ENCODE measurements around the gene DMXL2. TPM values are rescaled to one million over a fixed set of nuclear protein-coding genes. Genes with fewer than 3 reads are reported as not detected.
"Not testable (repeated sequence)": the region's sequence is repeated elsewhere in the genome, so short reads cannot be mapped to it uniquely, and the experiment has no call there.

Gene DMXL2
- polyA plus RNA-seq, 1 donor, result 21.3 TPM

DNA sequence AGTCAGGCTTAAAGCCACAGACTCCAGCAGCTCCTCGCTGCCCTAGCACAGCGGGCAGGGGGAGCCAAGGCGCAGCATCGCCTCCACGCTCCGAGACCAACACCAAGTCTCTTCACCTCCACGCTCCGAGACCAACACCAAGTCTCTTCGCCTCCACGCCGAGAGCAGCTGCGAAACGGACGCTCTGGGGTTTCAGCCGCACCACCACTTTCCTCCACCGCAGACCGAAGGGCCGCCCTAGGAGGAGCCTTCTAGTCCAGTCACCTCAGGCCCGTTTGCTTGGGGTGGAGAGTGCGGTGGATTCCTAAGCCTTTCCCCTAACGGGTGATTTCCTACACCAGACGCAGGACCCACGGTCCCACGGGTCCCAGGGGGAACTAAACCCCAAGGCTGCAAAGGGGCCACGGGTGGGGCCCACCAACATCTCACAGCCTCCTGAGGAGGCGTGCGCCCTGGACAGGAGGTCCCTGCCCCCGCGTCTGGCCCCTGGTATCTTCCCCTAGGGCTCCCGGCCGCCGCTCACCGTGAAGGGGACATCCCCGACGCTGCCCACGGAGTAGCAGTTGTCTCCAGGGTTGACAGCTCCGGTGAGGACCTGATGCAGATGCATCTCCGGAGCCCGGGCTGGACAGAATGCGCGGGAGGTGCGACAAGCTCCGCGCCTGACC is 501 bp downstream of the DMXL2 start:
- DNase-seq (ENCODE audit: low read depth), result no peak

DNA sequence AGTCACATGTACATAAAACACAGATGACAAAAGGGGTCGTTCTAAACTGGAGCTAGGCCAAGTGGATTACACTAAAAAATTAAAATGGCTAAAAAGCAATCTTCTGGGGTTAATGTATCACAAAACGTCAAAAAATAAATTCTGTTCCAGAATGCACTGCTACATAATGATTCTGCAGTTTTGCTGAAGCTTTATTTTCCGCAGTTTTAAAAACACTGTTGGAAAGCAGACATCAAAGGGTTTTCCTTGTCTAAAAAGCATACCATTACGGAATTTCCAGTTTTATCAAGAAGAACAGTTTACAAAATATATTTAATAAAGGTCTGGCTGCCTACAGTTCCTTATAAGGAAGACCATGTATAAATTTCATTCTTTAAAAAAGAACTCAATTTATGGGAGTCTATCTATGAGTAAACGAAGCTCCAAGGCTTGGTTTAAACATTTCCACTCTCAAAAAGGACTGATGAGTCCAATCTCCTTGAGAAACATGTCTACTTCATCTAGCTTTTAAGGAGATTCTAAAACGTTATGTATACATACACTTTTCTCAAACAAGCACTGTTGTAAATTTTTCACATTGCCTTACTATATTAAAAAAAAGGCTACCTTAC is 1.3 kb downstream of the DMXL2 start:
- DNase-seq (ENCODE audit: low read depth), result no peak

DNA sequence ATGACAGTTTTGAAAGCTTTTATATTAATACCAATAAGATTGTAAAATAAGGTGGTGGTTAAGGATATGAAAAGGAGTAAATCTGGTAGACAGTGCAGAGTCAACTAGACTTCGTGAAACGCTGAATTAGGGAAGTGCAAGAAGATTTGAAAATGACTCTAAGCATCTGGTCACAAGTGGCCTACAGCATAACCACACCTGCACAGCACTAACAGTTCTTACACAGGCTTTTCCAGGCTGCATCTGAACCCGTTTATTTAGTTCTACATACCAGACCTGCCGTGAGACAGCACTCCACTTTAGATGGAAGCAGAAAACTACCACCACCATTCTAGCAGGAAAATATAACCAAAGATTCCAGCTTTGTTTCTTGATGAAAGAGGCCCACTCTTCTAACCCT is 1.9 kb downstream of the DMXL2 start:
- no peak for DNase-seq (ENCODE audit: low read depth)

GRCh38 chr15:51620122-51620521 is 2.4 kb downstream of the DMXL2 start:
- no peak for DNase-seq (ENCODE audit: low read depth)

- no peak for DNase-seq (ENCODE audit: low read depth)
Measured at GRCh38 chr15:51619331-51620035, 3.1 kb downstream of the DMXL2 start.

- DNase-seq (ENCODE audit: low read depth), result no peak
Measured at GRCh38 chr15:51617886-51618285, 4.7 kb downstream of the DMXL2 start.

DNA sequence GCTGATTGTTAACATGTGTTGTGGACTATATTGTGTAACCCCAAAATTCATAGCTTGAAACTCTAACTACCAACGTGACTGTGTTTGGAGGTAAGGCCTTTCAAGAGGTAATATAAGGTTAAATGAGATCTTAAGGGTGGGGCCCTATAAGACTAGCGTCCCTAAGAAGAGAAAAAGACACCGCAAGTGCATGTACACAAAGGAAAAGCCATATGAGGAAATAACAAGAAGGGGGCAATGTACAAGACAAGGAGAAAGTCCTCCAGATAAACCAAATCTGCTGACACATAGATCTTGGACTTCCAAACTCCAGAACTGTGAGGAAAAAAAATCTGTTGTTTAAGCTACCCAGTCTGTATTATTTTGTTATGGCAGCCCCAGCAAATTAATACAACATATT is 8.6 kb downstream of the DMXL2 start:
- DNase-seq (ENCODE audit: low read depth), result no peak

DNA sequence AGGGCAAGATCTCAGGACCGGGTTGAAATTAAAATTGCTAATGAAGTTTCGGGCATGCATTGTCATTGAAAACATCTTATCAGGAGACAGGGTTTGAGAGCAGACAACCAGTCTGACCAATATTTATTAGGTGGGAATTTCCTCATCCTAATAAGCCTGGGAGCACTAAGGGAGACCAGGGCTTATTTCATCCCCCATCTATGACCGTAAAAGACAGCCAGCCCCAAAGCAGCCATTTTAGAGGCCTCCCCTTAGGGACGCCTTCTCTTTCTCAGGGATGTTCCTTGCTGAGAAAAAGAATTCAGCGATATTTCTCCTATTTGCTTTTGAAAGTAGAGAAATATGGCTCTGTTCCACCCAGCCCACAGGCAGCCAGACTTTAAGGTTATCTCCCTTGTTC is 9.9 kb downstream of the DMXL2 start:
- not testable (repeated sequence) for DNase-seq (ENCODE audit: low read depth)

DNA sequence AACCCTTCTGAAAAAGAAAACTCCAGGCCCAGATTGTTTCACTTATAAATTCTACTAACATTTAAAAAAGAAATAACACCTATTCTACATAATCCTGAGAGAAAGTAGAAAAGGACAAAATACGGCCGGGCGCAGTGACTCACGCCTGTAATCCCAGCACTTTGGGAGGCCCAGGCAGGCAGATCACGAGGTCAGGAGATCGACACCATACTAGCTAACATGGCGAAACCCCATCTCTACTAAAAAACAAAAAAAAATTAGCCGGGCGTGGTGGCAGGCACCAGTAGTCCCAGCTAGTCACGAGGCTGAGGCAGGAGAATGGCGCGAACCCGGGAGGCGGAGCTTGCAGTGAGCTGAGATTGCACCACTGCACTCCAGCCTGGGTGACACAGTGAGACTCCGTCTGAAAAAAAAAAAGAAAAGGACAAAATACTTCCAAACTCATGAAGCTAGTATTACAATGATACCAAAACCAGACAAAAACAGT is 19.1 kb downstream of the DMXL2 start:
- not testable (repeated sequence) for DNase-seq (ENCODE audit: low read depth)

- DNase-seq (ENCODE audit: low read depth), result no peak
Measured at GRCh38 chr15:51603002-51603401, 19.6 kb downstream of the DMXL2 start.

DNA sequence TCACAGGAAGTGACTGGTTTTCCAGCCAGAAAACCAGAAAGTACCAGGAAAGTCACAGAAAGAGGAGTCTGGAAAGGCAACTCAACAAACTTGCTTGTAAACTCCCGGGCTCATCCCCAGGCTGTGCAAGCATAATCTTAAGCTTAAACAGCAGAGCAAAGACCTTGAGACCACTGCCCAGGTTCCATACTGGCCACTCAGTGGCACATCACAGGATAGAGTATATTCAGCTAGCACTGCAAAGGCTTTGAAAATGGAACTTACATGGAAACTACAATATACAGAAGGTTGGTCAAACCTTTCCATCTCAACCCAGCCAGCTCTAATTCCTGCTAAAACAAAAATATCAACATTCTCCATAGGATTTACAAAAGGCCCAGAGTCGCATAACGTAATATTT is 20.1 kb downstream of the DMXL2 start:
- DNase-seq (ENCODE audit: low read depth), result no peak

DNA sequence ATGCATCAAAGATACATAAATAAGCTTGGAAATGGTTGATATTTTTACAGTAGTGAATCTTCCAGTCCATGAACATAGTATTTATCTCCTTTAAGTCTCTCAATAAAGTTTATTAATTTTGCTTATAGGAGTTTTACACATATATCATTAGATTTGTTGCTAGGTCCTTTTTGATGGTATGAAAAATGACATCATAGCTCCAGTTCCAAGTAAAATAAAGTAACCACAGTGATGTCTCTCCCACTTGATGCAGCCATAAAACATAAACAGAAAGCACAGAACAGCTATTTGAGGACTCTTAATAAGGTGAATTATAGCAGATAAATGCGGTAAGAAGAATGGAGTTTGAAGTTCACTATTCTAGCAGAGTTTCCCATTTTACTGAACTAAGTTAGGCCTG is 20.8 kb downstream of the DMXL2 start:
- no peak for DNase-seq (ENCODE audit: low read depth)

DNA sequence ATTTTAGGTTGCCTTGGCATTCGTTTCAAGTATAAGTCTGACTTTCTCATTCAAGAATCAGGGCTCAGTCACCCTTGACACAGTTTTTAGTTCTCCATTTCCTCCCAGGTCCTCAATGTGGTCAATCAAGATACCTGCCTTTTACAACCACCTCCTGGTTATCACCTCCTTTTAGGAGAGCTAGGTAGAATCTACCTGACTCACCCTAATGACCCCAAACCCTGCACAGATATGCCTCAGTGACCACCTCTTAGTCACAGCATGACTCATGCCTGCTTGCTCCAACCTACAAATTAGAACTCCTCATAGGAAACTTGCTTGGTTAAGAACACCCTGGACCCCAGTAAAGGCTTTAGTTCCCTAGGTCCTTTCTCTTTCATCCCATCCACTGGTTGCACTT is 22.5 kb downstream of the DMXL2 start:
- DNase-seq (ENCODE audit: low read depth), result no peak

DNA sequence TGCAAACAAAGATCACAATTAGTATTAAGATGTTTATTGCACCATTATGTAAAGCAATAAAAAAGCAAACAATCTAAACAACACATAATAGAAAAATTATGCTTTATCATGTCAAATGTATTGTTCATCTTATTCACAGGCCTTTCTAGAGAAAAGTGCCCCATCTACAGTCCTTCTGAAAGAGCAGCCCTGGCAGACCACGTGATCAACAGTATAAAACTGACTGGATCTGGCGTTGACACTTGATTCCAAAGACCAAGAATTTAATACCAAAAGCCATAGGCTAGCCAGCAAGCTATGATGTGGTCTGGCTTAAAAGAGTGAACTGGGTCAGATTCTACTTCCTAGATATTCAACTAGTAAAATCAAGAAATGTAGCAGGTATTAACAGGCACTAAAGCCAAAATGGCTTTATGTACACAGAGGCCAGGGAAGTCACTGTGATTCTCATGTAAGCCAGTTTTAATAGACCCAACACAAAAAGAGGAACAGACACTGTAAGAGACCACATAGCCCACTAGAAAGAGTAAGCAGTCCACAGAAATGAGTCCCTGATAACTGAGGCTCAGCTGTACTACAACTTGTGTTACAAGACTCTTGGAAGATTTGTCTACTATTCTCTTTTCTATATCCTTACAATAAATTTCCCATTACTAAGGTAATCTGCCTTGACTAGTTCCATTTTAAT is 32.5 kb downstream of the DMXL2 start:
- no peak for DNase-seq (ENCODE audit: low read depth)

GRCh38 chr15:51588966-51589365 is 33.6 kb downstream of the DMXL2 start:
- no peak for DNase-seq (ENCODE audit: low read depth)

GRCh38 chr15:51585986-51586385 is 36.6 kb downstream of the DMXL2 start:
- peak; percentile 4 for DNase-seq (ENCODE audit: low read depth)

- no peak for DNase-seq (ENCODE audit: low read depth)
Measured at GRCh38 chr15:51580982-51581381, 41.6 kb downstream of the DMXL2 start.

- no peak for DNase-seq (ENCODE audit: low read depth)
Measured at GRCh38 chr15:51580385-51580784, 42.2 kb downstream of the DMXL2 start.

- DNase-seq (ENCODE audit: low read depth), result no peak
Measured at GRCh38 chr15:51579012-51579411, 43.6 kb downstream of the DMXL2 start.

DNA sequence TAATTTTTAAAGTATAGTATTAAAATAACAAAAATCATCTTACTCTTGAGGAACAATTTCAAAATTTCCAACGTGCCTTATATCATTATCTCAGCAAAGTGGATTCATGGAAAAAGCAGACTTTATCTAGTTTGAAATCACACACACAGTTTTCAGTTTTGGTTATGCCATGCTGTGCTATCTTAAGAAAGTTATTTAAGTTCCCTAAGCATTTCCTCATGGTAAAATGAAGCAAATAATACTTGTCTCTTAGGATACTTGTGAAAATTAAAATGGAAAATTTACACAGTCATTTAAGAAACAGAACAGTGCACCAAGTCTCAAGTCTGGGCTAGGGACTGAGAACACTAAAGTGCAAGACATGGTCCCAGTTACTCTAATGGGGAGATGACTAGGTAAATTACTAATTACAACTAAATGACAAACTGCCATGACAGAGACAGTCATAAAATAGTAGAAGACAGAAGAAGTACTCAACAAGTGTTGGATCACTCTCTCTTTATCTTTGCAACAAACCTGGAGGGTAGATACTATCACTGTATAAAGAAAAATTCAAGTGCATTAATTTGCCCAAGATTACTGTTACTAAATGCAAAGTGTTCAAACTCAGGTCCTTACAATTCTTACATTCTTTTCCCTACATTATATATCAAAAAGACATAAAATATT is 44.8 kb downstream of the DMXL2 start:
- no peak for DNase-seq (ENCODE audit: low read depth)

GRCh38 chr15:51576911-51577500 is 45.6 kb downstream of the DMXL2 start:
- peak; percentile 1 for DNase-seq (ENCODE audit: low read depth)

All from forelimb muscle (tissue), 1 donor.